CD4-positive, alpha-beta T cell treated with Interferon gamma for 1 hour (primary cell): ENCODE data around the gene EIF3I.
A peak's percentile ranks its signal among the peaks of the same experiment; 100 is the strongest.

Experiments
- DNase-seq: peaks from one replicate; pipeline ENCODE4 v3.0.0-alpha.2; 2020

Gene EIF3I

DNA sequence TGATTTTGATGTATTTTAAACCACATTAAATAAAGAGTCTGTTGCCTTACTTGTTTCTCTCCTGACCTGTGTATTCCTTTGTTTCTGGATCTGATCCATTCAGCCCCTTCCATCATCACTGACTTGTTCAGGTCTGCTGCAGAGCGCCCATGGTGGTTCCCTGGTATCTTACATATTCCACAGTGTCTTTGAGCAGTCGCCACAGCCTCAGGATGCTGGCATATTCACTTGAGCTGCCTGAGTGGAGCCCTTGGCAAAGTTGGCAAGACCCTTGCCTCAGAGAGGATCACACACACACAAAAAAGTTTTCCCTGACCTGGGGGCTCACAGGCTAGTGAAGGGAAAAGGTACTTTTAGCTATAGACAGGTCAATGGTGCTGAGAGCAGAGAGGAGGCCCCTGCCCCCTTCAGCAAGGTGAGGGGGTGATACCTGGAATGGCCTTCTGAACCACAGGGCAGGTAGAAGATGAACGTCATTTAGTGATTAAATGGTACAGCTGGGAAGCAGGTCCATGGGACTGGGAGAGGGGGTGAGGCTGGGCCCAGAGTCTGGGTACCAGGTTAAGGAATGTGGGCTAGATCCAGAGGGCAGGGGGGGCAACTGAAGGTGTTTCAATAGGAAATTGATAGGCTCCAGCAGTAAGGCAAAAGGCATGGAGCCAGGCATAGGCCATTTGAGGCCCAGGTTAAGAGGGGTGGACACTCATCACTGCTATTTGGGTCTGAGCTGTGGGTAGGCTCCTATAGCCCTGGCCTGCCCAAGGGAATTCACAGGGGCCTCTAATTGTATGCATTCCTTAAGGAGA lies 23.8 kb upstream of the EIF3I start:
- no peak for DNase-seq

DNA sequence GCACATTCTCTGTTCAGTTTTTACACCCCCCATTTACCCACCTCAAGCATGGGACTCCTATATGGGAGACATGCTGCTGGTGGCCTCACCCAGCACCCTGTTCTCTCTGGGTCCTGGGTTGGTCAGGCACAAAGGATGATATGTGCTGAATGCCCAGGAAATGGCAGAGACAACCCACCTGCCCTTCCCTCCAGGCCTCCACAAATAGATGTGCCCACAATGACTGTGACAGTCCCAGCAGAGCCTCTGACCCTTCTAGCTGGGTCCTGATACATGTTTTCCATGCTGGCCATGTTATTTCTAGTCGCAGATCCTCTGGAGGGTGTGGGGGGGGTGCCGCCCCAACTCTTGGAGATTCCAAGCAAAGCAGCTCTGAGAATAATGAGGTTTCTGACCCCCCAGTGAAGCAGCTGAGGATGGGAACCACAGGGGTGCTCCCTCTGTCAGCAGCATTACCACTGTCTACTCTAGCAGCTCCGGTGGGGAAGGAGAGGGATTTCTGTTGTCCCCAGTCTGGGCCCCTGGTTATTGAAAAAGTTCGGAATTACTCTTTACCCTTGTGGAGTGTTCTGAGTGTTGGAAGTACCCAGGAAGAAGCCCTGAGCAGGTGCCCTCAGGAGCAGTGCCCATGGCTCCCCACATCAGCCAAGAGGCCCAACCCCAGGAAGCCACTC lies 23.0 kb upstream of the EIF3I start:
- no peak for DNase-seq

DNA sequence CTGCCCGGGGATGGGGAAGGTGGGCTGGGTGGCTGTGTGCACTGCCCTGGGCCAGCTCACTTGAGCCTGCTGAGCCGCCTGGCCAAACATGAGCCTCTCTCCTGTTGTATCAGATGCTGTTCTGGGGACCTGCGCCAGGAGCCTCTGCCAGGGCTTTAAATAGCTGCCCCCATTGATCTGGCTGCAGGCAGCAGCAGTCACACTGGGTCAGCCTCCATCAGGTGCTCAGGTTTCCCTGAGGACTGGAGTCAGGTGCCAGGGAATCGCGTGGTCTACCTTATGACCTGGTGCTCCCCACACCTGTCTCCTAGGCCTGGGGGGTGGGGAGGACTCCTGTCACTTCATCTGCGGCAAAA lies 22.5 kb upstream of the EIF3I start:
- no peak for DNase-seq

DNA sequence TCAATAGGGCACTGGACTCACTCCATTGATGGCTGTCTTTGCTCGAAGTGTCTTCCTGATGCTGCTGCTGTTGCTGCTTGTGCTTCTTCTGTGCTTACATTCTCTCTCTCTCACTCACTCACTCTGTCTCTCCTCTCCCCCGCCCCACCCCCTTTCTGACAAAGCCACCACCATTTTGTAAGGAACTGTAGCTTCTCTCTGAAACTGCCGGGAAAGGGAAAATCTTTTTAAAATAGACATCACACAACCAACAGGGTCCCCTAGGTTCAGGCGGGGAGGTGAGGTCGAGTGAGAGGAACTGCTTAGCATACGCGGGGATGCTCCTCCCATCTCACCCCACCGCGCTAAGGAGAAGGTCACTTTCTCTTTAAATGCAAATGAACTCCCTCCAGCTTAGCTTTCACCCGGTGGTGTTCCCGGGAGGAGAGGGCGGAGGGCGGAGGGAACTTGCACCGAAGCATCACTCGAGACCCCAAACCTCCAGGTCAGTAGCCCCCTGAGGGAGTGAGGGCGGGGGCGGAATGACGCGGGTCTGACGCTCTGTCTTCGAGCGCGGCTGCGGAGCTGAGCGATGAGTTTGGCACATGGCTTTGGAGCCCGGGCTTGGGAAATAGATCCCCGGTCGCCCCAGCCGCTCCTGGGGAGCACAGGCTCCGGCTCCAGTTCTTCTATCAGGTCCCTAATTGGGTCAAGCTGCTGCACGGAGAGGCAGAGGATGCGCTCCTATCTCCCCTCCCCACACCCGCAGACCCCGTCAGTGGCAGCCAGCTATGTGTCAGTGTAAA lies 21.8 kb upstream of the EIF3I start, which contains the start of gene CCDC28B:
Gene CCDC28B (plus strand): TSS at position 370 of the 785 bp plus-strand sequence. CDS start 1,341 bp downstream, outside the sequence.
- peak; percentile 48 for DNase-seq

DNA sequence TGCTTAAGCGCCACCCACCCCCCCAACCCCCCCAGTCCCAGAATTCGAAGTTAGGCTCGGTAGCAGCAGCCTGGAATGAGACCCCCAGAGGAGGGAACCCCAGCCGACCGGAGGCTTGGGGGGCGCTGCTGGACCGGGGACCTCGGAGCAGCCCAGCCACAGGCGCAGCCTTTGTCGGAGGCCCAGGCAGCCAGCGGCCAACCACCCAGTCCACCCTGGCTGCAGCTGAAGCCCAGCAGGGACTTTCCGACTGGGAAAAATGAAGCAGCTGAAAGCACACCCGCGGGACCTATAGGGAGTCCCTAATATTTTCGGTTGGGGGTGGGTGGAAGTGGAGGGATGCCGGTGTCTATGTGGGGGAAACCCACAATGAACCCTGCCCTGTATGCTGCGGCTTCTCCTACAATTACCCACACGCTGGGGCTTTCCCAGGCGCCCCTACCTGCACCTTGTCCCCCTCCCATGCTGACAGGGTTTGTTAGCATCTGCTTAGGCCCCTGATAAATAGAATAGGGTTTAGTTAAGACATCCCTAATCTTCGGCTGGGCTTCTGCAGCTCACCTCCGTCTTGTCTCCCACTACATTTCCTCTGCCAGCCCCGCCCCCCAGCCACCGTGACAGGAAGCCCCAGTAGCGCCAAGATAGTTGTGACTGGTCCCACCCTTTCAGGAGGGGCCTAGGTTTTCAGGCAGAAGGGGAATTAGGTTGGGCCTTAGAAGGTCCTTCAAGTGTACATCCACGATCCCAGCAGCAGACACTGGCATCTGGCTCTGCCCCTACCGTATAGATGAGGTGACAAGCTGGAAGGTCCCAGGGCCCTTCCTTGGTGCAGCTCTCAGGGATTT lies 21.0 kb upstream of the EIF3I start:
- peak; percentile 77 for DNase-seq

DNA sequence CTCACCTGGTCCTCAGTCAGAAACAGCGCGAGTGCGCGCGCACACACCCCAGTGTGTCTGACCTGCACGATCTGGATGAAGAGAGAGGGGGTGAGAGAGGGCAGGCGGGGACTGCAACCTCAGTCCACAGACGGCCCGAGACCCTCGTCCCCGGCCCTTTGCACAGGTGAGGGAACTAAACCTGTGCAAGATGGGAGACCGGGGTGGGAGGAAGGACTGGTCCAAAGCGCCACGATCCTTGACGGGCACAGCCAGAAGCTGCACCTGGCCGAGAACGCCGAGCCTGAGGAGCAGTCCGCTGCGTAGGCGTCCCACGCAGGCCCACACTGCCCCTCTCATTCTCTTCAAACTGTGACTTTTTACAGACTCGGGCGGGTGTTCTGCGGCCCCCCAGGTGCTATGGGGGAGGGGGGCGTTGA lies 17.3 kb upstream of the EIF3I start:
- DNase-seq: no peak

DNA sequence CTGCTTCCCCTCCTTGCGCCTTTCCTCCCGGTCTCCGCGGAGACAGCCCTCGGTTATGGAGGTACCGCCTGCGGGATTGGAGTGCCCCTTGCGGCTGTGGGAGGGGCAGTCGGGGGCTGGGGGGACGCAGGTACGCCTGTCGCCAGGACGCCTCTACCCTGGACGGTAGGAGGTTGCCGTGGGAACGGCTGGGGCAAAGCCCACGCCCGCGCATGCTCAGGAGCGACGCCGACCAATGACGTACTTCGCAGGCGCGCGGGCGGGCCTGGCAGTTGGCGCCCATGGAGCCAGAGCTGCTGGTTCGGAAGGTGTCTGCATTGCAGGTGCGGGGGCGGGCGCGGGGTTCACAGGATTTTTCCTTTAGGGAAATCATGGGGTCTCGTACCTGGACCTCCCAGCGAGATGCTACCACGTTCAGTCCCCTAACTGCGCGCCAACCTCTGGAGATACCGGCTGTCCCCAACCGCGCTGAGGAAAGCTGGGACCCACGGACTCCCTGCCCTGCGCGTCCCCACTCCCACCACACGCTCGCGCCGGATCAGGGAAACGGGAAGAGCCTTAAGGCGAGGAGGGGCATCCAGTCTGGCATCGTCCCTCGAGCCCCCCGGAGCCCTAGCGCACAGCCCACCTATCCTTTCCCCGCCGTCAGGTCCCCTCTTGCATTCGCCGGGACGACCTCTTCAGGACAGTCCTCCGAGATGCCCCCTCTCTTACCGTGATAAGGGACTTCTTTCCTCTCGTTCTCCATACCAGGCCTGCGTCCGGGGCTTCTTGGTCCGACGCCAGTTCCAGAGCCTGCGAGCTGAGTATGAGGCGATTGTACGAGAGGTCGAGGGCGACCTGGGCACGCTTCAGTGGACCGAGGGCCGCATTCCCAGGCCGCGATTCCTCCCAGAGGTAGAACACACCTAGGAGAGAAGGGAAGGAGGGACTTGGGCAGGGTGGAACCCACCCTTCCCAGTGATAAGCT lies 16.5 kb upstream of the EIF3I start, which contains the start of gene IQCC:
Gene IQCC (plus strand): TSS at position 271 of the 970 bp plus-strand sequence. CDS start 11 bp downstream, at position 282.
- peak; percentile 89 for DNase-seq

DNA sequence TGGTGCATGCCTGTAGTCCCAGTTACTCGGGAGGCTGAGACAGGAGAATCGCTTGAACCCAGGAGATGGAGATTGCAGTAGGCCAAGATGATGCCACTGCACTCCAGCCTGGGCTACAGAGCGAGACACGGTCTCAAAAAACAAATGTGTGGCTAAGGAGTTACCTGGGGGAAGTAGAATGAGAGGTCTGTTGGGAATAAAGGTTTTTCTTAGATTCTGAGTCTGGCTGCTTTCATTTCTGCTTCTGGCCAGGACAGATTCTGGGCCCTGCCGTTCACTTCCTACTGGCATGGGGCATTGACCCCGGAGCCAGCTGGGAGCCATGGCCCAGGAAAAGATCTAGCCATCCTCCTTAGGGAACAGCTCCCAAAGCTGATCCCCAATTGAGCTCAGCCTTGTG lies 13.7 kb upstream of the EIF3I start:
- no peak for DNase-seq

DNA sequence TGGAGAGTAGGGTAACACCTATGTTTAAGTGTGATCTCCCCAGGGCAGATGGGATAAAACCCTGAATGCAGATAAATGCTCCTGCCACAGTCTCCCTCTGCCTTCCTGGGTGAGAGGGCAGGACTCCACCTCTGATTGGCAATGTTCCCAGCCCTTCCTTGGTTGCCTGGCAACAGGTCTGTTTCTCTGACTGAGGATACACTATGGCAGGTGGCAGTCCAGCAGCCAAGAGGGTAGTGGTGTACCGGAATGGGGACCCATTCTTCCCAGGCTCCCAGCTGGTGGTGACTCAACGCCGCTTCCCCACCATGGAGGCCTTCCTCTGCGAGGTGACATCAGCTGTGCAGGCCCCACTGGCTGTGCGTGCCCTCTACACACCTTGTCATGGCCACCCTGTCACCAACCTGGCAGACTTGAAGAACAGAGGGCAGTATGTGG lies 13.3 kb upstream of the EIF3I start, which contains the start of gene DCDC2B:
Gene DCDC2B (plus strand): TSS at position 199 of the 438 bp plus-strand sequence. CDS start 5 bp downstream, at position 204.
- no peak for DNase-seq

DNA sequence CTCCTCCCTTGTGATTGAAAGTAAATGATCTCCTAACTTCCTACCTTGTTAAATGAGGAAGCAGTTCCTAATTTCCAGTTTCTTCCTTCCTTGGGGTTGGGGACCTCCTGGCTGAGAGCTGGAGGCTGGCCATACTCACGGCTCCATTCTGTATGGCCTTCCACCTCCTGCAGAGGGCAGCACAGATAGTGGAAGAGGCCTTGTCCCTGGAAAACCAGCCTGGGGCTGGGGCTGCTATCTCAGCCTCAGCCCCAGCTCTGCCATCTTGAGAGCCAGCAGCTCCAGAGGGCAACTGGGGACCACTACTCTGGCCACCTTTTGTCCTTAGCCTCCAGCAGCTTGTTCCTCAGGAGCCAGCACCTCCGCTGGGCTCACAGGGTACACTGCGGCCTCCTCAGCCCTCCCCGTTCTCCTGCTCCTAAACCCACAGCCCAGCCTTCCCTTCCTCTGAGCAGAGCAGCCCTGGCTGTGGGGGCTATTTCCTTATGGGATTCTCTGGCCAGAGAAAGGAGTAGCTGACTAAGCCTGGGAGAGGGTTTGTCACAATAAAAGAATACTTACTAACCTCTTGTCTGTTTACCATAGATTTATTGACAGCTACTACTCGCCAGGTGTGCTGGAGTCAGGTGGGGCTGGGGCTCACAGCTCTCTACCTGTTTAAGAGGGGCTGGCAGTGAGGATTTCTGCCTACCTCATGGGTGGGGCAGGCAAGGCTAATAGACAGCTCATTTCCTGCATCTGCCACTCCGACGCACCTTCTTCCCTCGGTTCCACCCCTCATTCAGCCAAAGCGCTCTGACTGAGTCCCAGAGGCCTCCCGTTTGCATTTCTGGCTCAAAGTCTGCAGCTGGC lies 6.4 kb upstream of the EIF3I start:
- DNase-seq: peak; percentile 50

DNA sequence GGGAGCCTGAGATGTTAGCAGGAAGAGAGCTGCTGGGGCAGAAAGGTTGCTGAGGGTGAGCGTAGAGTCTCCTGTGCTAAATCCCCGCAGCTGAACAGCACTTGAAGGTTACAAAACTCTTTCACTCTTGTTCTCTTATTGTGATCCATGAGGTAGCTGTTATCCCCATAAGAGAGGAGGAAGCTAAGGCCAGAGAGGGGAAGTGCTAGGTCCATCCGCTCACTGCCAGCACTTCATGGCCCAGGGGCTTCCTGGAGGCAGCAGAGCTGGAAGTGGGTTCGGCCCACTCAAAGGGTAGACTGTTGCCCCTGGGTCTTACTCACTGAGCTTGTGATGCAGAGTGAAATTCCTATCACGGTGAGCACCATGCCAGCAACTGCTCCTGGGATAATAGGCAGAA lies 5.6 kb upstream of the EIF3I start:
- no peak for DNase-seq

DNA sequence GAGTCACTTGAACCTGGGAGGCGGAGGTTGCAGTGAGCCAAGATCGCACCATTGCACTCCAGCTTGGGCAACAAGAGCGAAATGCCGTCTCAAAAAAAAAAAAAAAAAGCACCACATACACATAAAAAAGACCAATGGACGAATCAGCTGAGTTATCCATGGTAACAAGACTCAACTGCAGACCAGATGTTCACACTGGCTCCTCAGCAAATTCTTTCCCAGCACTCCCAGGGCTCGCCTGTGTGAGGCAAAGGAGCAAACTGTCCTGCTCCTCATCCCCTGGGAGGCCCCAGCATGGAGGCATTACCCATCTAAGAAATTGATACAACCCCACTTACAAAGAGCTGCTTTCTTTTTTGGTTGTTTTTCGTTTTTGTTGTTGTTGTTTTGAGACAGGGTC lies 3.2 kb upstream of the EIF3I start:
- no peak for DNase-seq

DNA sequence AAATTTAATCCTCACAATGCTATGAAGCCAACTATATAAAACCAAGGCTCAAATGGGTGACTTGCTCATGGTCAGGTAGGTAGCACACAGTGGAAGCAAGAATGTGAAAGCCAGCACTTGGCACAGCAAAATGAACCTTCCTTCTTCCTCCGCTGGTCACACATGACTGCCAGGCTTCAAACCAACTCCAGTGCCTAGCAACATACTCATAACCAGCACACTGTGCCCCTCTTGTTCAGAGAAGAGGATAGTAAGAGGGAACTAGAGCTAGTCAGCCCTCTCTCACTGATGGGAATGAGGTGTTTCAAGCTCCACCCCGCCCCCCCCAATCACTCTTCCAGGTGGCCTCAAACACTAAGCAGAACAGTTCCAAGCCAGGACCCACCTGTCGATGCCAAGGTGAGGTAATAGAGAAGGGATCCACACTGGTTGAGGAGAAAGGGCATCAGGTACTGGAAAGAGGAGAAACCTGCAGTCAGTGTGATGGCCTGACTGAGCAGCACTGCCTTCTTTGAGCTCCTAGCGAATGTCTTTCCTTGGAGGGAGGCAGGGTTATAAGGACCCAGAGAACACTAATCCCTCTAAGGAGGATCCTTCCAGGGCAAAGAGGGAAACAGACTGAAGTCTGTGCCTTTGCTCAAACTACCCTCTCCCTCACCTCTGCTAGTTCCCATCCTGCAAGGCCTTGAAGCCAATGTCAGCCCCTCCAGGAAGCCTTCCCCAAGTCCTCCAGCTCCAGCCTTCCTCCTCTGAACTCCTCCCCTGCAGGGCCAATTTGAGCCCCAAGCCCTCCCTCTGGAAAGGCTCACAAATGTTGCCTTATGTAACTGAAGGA lies 1.2 kb upstream of the EIF3I start:
- DNase-seq: no peak

DNA sequence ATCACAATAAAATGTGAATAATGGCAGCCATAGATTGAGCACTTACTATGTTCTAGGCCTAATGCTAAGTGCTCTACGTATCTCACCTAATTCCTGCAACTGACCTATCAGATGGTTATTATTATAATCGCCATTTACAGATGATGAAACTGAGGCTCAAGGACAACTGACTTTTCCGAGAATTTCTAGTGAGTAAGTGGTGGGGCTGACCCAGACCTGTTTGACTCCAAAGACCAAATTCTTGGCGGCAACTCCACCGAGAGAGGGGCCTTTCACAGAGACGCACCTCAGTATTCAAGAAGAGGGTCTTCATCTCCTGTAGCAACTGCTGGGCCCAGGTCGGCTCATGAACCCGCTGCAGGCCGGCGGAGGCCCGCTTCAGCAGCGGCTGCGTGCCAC lies 627 bp upstream of the EIF3I start:
- no peak for DNase-seq

DNA sequence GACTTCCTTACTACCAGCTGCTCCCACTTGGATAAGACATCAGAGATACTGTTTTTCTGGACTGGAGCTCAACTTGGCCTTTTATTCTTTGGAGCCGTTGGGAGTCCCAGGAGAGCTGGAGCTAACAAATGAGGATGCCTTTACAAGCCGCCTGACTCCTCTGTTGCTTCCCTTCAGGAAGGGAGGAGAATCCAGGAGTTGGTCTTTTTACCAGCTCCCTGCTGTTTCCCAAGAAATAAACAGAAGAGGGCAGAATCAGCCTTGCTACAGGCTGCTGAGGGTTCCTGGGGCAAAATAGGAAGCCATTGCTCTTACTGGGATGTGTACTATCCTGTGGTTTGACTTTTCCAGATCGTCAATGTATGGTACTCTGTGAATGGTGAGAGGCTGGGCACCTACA lies 1.5 kb downstream of the EIF3I start:
- no peak for DNase-seq

DNA sequence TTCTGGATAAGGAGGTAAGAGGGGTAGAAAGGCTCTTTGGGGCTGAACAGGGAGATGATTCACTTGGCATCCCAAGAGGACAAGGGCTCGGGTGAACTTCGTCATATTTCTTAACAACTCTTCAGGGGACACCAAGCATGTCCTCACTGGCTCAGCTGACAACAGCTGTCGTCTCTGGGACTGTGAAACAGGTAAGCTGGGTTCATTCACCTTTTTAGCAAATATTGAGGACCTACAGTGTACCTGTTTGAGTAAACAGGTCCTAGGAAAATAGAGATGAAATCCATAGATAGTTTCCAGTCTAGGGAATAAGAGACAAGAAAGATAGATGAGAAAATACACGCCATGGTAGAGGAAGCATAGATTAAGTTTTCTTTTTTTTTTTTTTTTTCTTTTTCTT lies 2.1 kb downstream of the EIF3I start:
- DNase-seq: no peak

DNA sequence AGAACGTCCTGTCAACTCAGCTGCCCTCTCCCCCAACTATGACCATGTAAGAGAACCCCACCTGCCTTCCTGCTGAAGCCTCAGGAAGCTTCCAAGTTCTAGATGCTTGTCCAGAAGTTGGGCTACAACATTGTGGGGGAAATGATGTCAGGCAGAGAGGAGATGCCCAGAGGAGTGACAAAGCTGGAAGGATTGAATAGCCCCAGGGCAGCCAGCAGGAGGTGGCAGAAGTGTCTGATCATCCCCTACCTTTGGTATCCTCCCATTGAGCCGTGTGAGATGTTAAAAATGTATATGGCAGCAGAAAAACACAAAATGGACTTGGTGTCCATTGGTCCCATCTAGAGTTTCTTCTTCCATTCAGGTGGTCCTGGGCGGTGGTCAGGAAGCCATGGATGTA lies 6.6 kb downstream of the EIF3I start:
- no peak for DNase-seq

DNA sequence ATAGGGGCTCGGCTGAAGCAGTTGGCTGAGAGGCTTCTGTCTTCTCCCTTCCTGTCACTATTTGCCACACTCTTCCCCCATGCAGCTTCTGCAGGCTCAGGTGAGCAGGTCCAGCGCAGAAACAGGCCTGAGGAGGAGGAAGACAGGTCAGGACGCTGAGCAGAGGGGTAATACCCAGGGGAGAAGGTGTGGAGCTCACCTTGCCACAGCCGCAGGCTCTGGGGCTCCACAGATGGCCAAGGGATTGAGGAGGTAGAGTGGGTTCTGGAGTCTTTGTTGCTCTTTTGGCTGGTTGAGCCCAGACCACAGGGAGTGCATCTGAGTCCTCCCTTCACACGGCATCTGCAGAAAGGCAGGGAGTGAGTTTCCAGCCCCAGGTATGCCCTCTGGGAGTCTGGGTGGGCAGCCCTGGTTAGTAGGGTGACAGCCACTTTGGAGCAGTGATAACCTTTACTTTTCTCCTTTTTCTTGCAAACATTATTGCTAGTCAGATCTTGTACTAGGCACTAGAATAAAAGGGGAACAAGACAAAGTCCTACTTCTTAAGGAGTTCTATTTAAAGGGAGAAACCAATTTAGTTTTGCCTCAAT lies 9.7 kb downstream of the EIF3I start:
- DNase-seq: no peak
